SJSA1 (cell line): ENCODE data around the gene SUGP2. TPM values are rescaled to one million over a fixed set of nuclear protein-coding genes. Genes with fewer than 3 reads are reported as not detected.

Experiments used
- DNase-seq, 2 experiments: peaks; one replicate each; pipeline ENCODE4 v3.0.0-alpha.2; 2015 to 2020; ENCODE audit warnings: low spot score in 2 of 2, low read depth in 1 of 2
- H3K27ac ChIP-seq: fragments of 250-450 bp; sonication (Bioruptor Pico); 2 replicates; pipeline ENCODE4 v1.5.1; 2020; ENCODE audit warnings: mild to moderate bottlenecking, moderate library complexity
- H3K27me3 ChIP-seq: fragments of 250-450 bp; sonication (Bioruptor Pico); replicated peaks from 2 replicates; pipeline ENCODE4 v1.5.1; 2020; ENCODE audit warnings: mild to moderate bottlenecking, moderate library complexity
- H3K36me3 ChIP-seq: fragments of 250-450 bp; sonication (Bioruptor Pico); 2 replicates; pipeline ENCODE4 v1.5.1; 2020; ENCODE audit warnings: mild to moderate bottlenecking
- H3K4me1 ChIP-seq: fragments of 250-450 bp; sonication (Bioruptor Pico); replicated peaks from 2 replicates; pipeline ENCODE4 v1.6.1; 2021; ENCODE audit warnings: mild to moderate bottlenecking
- H3K4me3 ChIP-seq: fragments of 250-450 bp; sonication (Bioruptor Pico); 2 replicates; pipeline ENCODE4 v1.5.1; 2020; ENCODE audit warnings: mild to moderate bottlenecking
- H3K9me3 ChIP-seq: fragments of 250-450 bp; sonication (Bioruptor Pico); replicated peaks from 2 replicates; pipeline ENCODE4 v1.5.1; 2020; ENCODE audit warnings: mild to moderate bottlenecking
- total RNA-seq: library from RNA; depleted of rRNA; stranded (reverse); fragments of >200 nt; shearing (Covaris generic); gene quantifications from 2 replicates; pipeline ENCODE4 v1.2.3, GENCODE V29; 2014

SUGP2 gene
- total RNA-seq, 1 experiment from 2014 or later = 46.4 TPM

GRCh38 chr19:19064098-19064722 lies 30.9 kb upstream of the SUGP2 start:
- Histone ChIP-seq H3K27ac (no peak overlapping the region), H3K4me3 (peak overlapping the region; percentile 59), H3K9me3 (no peaks in the 10 kb centered on the region), H3K36me3 (no peaks in the 10 kb centered on the region; the same call in 1 of the 2 replicates), H3K4me1 (peaks cover 16% of the 10 kb centered on the region), H3K27me3 (no peaks in the 10 kb centered on the region)
- no peak for DNase-seq

- H3K4me1 ChIP-seq = peaks cover 16% of the 10 kb centered on the region
- DNase-seq = peak; percentile 99 to 100
- no peaks in the 10 kb centered on the region for H3K9me3 ChIP-seq
- H3K36me3 ChIP-seq = peaks cover under 1% of the 10 kb centered on the region; the same call in 1 of the 2 replicates
- peak within 1 kb of the TSS; percentile 59 for H3K4me3 ChIP-seq
- H3K27me3 ChIP-seq = no peaks in the 10 kb centered on the region
- no peak within 1 kb of the TSS for H3K27ac ChIP-seq
These were observed 30.1 kb upstream of the SUGP2 start, which contains the start of gene SLC25A42 for GRCh38 chr19:19063183-19064097. Gene SLC25A42 (plus strand): TSS chr19:19063994. CDS start chr19:19096125, 32,131 bp downstream.

GRCh38 chr19:19062454-19063182 lies 29.3 kb upstream of the SUGP2 start:
- no peaks in the 10 kb centered on the region for H3K27me3 ChIP-seq
- H3K9me3 ChIP-seq = no peaks in the 10 kb centered on the region
- DNase-seq = peak in 1 of 2 experiments; percentile 12
- H3K36me3 ChIP-seq = peaks cover 9% of the 10 kb centered on the region
- no peak overlapping the region for H3K27ac ChIP-seq
- peaks cover 16% of the 10 kb centered on the region for H3K4me1 ChIP-seq
- H3K4me3 ChIP-seq = peak overlapping the region; percentile 59

GRCh38 chr19:19061506-19061905 lies 28.2 kb upstream of the SUGP2 start:
- peaks cover 16% of the 10 kb centered on the region for H3K4me1 ChIP-seq
- no peak overlapping the region for H3K4me3 ChIP-seq
- H3K9me3 ChIP-seq = no peaks in the 10 kb centered on the region
- H3K27ac ChIP-seq = no peak overlapping the region
- DNase-seq = no peak
- H3K27me3 ChIP-seq = no peaks in the 10 kb centered on the region
- peaks cover 17% of the 10 kb centered on the region for H3K36me3 ChIP-seq

GRCh38 chr19:19059837-19060611 lies 26.7 kb upstream of the SUGP2 start:
- Histone ChIP-seq H3K4me1 (peaks cover 15% of the 10 kb centered on the region), H3K4me3 (no peak overlapping the region), H3K36me3 (peaks cover 24% of the 10 kb centered on the region), H3K27me3 (no peaks in the 10 kb centered on the region), H3K27ac (no peak overlapping the region), H3K9me3 (no peaks in the 10 kb centered on the region)
- DNase-seq = no peak

GRCh38 chr19:19059018-19059836 lies 25.9 kb upstream of the SUGP2 start:
- no peak overlapping the region for H3K27ac ChIP-seq
- peaks cover 7% of the 10 kb centered on the region for H3K4me1 ChIP-seq
- H3K4me3 ChIP-seq = no peak overlapping the region
- H3K27me3 ChIP-seq = no peaks in the 10 kb centered on the region
- peaks cover 32% of the 10 kb centered on the region for H3K36me3 ChIP-seq
- no peak for DNase-seq
- no peaks in the 10 kb centered on the region for H3K9me3 ChIP-seq

- no peaks in the 10 kb centered on the region for H3K27me3 ChIP-seq
- peaks cover 40% of the 10 kb centered on the region for H3K36me3 ChIP-seq
- DNase-seq = no peak
- no peak overlapping the region for H3K4me3 ChIP-seq
- H3K27ac ChIP-seq = no peak overlapping the region
- no peaks in the 10 kb centered on the region; the same call in 1 of the 2 replicates for H3K4me1 ChIP-seq
- no peaks in the 10 kb centered on the region for H3K9me3 ChIP-seq
These were observed 24.4 kb upstream of the SUGP2 start for GRCh38 chr19:19057720-19058119.

GRCh38 chr19:19057317-19057716 lies 24.0 kb upstream of the SUGP2 start:
- Histone ChIP-seq H3K4me3 (no peak overlapping the region), H3K27ac (no peak overlapping the region), H3K27me3 (no peaks in the 10 kb centered on the region), H3K36me3 (peaks cover 44% of the 10 kb centered on the region), H3K9me3 (no peaks in the 10 kb centered on the region), H3K4me1 (no peaks in the 10 kb centered on the region)
- no peak for DNase-seq

- H3K27me3 ChIP-seq = no peaks in the 10 kb centered on the region
- H3K4me1 ChIP-seq = no peaks in the 10 kb centered on the region
- H3K36me3 ChIP-seq = peaks cover 50% of the 10 kb centered on the region
- no peak overlapping the region for H3K4me3 ChIP-seq
- no peak for DNase-seq
- no peaks in the 10 kb centered on the region for H3K9me3 ChIP-seq
- no peak overlapping the region for H3K27ac ChIP-seq
These were observed 23.4 kb upstream of the SUGP2 start for GRCh38 chr19:19056636-19057275.

GRCh38 chr19:19055701-19056100 lies 22.4 kb upstream of the SUGP2 start:
- H3K4me3 ChIP-seq = no peak overlapping the region
- DNase-seq = no peak
- peaks cover 58% of the 10 kb centered on the region for H3K36me3 ChIP-seq
- H3K27ac ChIP-seq = no peak overlapping the region
- no peaks in the 10 kb centered on the region for H3K9me3 ChIP-seq
- no peaks in the 10 kb centered on the region for H3K27me3 ChIP-seq
- H3K4me1 ChIP-seq = no peaks in the 10 kb centered on the region

GRCh38 chr19:19054939-19055440 lies 21.7 kb upstream of the SUGP2 start:
- Histone ChIP-seq H3K9me3 (no peaks in the 10 kb centered on the region), H3K27ac (no peak overlapping the region), H3K36me3 (peaks cover 58% of the 10 kb centered on the region), H3K27me3 (no peaks in the 10 kb centered on the region), H3K4me3 (no peak overlapping the region), H3K4me1 (no peaks in the 10 kb centered on the region)
- DNase-seq = no peak

- Histone ChIP-seq H3K4me1 (no peaks in the 10 kb centered on the region), H3K9me3 (no peaks in the 10 kb centered on the region), H3K36me3 (peaks cover 60% of the 10 kb centered on the region), H3K4me3 (no peak overlapping the region), H3K27me3 (no peaks in the 10 kb centered on the region), H3K27ac (no peak overlapping the region)
- no peak for DNase-seq
These were observed 21.1 kb upstream of the SUGP2 start for GRCh38 chr19:19054315-19054938.
